ENCODE measurements around the gene HPD.

Gene HPD

GRCh38 chr12:121795034-121795968 lies 63.4 kb downstream of the HPD start:
- H3K36me3 ChIP-seq (ENCODE audit: control insufficient read depth in 4 of 4, insufficient read depth in 4 of 4, low read length in 3 of 4), result peaks cover 0 to 50% (median 17%) of the 10 kb centered on the region in 4 experiments
- peak; percentile 83 to 88 (median 88) for DNase-seq
- H3K4me3 ChIP-seq (ENCODE audit: control insufficient read depth in 1 of 7, extremely low read depth in 1 of 7, insufficient read depth in 4 of 7, low read depth in 2 of 7, low read length in 6 of 7), result peak overlapping the region in 4 of 7 experiments; percentile 42 to 85 (median 63)
- H3K27me3 ChIP-seq (replicated peaks in 2 of 5; ENCODE audit: control insufficient read depth in 4 of 5, insufficient read depth in 5 of 5, low read length in 4 of 5), result no peaks in the 10 kb centered on the region
- CTCF ChIA-PET, result interaction anchor here (0.5 to 12.8 kb wide), 34 partner anchors 7 to 234 kb away, joined by 3 to 462 read pairs (median 4); partner anchors contain the start of genes CFAP251, HPD, PSMD9 and SETD1B
- peak overlapping the region in 1 of 2 experiments; percentile 69 for H3K27ac ChIP-seq (ENCODE audit: insufficient read depth in 1 of 2, low read depth in 1 of 2, low read length in 2 of 2, poor library complexity in 1 of 2, severe bottlenecking in 2 of 2)
- no peaks in the 10 kb centered on the region for H3K9me3 ChIP-seq (ENCODE audit: control extremely low read depth in 1 of 5, control insufficient read depth in 4 of 5, insufficient read depth in 2 of 5, low read depth in 1 of 5, low read length in 4 of 5)
- POLR2A ChIA-PET, result interaction anchor here (0.5 to 5.2 kb wide), 11 partner anchors 8 to 93 kb away, joined by 3 to 49 read pairs (median 4); partner anchors contain the start of genes PSMD9, SETD1B and TMEM120B
- peaks cover 13 to 77% (median 71%) of the 10 kb centered on the region in 4 experiments for H3K4me1 ChIP-seq (ENCODE audit: control extremely low read depth in 1 of 4, control insufficient read depth in 4 of 4, insufficient read depth in 4 of 4, low read length in 3 of 4)
- 55% methylated on average over 14 of the region's 15 CpGs for WGBS (ENCODE audit: insufficient coverage)

- ChIA-PET CTCF (interaction anchor here (0.5 to 12.8 kb wide), 38 partner anchors 13 to 235 kb away, joined by 3 to 462 read pairs (median 4); partner anchors contain the start of genes CFAP251, HPD, PSMD9 and SETD1B), POLR2A (interaction anchor here (0.5 to 5.2 kb wide), 11 partner anchors 8 to 82 kb away, joined by 3 to 49 read pairs (median 4); partner anchors contain the start of genes SETD1B and TMEM120B)
- WGBS (ENCODE audit: insufficient coverage), result 6% methylated on average over 13 of the region's 13 CpGs
- Histone ChIP-seq H3K27me3 (replicated peaks in 2 of 5; ENCODE audit: control insufficient read depth in 4 of 5, insufficient read depth in 5 of 5, low read length in 4 of 5) (no peaks in the 10 kb centered on the region), H3K36me3 (ENCODE audit: control insufficient read depth in 4 of 4, insufficient read depth in 4 of 4, low read length in 3 of 4) (peaks cover 0 to 51% (median 17%) of the 10 kb centered on the region in 4 experiments), H3K4me1 (ENCODE audit: control extremely low read depth in 1 of 4, control insufficient read depth in 4 of 4, insufficient read depth in 4 of 4, low read length in 3 of 4) (peaks cover 13 to 80% (median 76%) of the 10 kb centered on the region in 4 experiments), H3K9me3 (ENCODE audit: control extremely low read depth in 1 of 5, control insufficient read depth in 4 of 5, insufficient read depth in 2 of 5, low read depth in 1 of 5, low read length in 4 of 5) (no peaks in the 10 kb centered on the region), H3K4me3 (ENCODE audit: control insufficient read depth in 1 of 7, extremely low read depth in 1 of 7, insufficient read depth in 4 of 7, low read depth in 2 of 7, low read length in 6 of 7) (peak overlapping the region in 6 of 7 experiments; percentile 11 to 85 (median 46)), H3K27ac (ENCODE audit: insufficient read depth in 1 of 2, low read depth in 1 of 2, low read length in 2 of 2, poor library complexity in 1 of 2, severe bottlenecking in 2 of 2) (peak overlapping the region in 1 of 2 experiments; percentile 69)
- DNase-seq, result no peak
These were observed 64.1 kb downstream of the HPD start for GRCh38 chr12:121794534-121795033.

GRCh38 chr12:121793838-121794533 lies 64.7 kb downstream of the HPD start:
- WGBS (ENCODE audit: insufficient coverage), result 0% methylated on average over 55 of the region's 59 CpGs
- H3K4me3 ChIP-seq (ENCODE audit: control insufficient read depth in 1 of 7, extremely low read depth in 1 of 7, insufficient read depth in 4 of 7, low read depth in 2 of 7, low read length in 6 of 7), result peak overlapping the region; percentile 37 to 85 (median 77)
- POLR2A ChIA-PET, result interaction anchor here (0.9 to 5.2 kb wide), 9 partner anchors 9 to 82 kb away, joined by 3 to 49 read pairs (median 4); partner anchors contain the start of gene TMEM120B

GRCh38 chr12:121793440-121793837 lies 65.2 kb downstream of the HPD start, which contains the start of gene RHOF:
TSS of gene RHOF (minus strand) at chr12:121793688. CDS start at chr12:121793633, 55 bp downstream.
- H3K36me3 ChIP-seq (ENCODE audit: control insufficient read depth in 4 of 4, insufficient read depth in 4 of 4, low read length in 3 of 4), result peaks cover 0 to 44% (median 15%) of the 10 kb centered on the region in 4 experiments
- H3K4me1 ChIP-seq (ENCODE audit: control extremely low read depth in 1 of 4, control insufficient read depth in 4 of 4, insufficient read depth in 4 of 4, low read length in 3 of 4), result peaks cover 5 to 82% (median 77%) of the 10 kb centered on the region in 4 experiments
- H3K27ac ChIP-seq (ENCODE audit: insufficient read depth in 1 of 2, low read depth in 1 of 2, low read length in 2 of 2, poor library complexity in 1 of 2, severe bottlenecking in 2 of 2), result peak within 1 kb of the TSS; percentile 33 to 69
- POLR2A ChIA-PET, result interaction anchor here (0.9 to 5.2 kb wide), 8 partner anchors 9 to 81 kb away, joined by 3 to 49 read pairs (median 4); partner anchors contain the start of gene TMEM120B
- WGBS (ENCODE audit: insufficient coverage), result under 1% methylated on average over 24 of the region's 36 CpGs
- peak in 1 of 3 donors; percentile 48 for DNase-seq
- CTCF ChIA-PET, result interaction anchor here (1.1 to 12.8 kb wide), 18 partner anchors 14 to 160 kb away, joined by 3 to 462 read pairs (median 13); partner anchors contain the start of genes PSMD9 and SETD1B
- no peaks in the 10 kb centered on the region for H3K27me3 ChIP-seq (replicated peaks in 2 of 5; ENCODE audit: control insufficient read depth in 4 of 5, insufficient read depth in 5 of 5, low read length in 4 of 5)
- no peaks in the 10 kb centered on the region for H3K9me3 ChIP-seq (ENCODE audit: control extremely low read depth in 1 of 5, control insufficient read depth in 4 of 5, insufficient read depth in 2 of 5, low read depth in 1 of 5, low read length in 4 of 5)
- peak within 1 kb of the TSS; percentile 37 to 85 (median 77) for H3K4me3 ChIP-seq (ENCODE audit: control insufficient read depth in 1 of 7, extremely low read depth in 1 of 7, insufficient read depth in 4 of 7, low read depth in 2 of 7, low read length in 6 of 7)

More at GRCh38 chr12:121793838-121794533, 64.7 kb downstream of the HPD start:
- CTCF ChIA-PET, result interaction anchor here (0.5 to 12.8 kb wide), 35 partner anchors 14 to 236 kb away, joined by 3 to 462 read pairs (median 5); partner anchors contain the start of genes CFAP251, HPD, PSMD9 and SETD1B
- Histone ChIP-seq H3K9me3 (ENCODE audit: control extremely low read depth in 1 of 5, control insufficient read depth in 4 of 5, insufficient read depth in 2 of 5, low read depth in 1 of 5, low read length in 4 of 5) (no peaks in the 10 kb centered on the region), H3K27ac (ENCODE audit: insufficient read depth in 1 of 2, low read depth in 1 of 2, low read length in 2 of 2, poor library complexity in 1 of 2, severe bottlenecking in 2 of 2) (peak overlapping the region in 1 of 2 experiments; percentile 69), H3K36me3 (ENCODE audit: control insufficient read depth in 4 of 4, insufficient read depth in 4 of 4, low read length in 3 of 4) (peaks cover 0 to 47% (median 17%) of the 10 kb centered on the region in 4 experiments), H3K4me1 (ENCODE audit: control extremely low read depth in 1 of 4, control insufficient read depth in 4 of 4, insufficient read depth in 4 of 4, low read length in 3 of 4) (peaks cover 10 to 82% (median 77%) of the 10 kb centered on the region in 4 experiments), H3K27me3 (replicated peaks in 2 of 5; ENCODE audit: control insufficient read depth in 4 of 5, insufficient read depth in 5 of 5, low read length in 4 of 5) (no peaks in the 10 kb centered on the region)
- peak; percentile 94 to 96 (median 96) for DNase-seq

- H3K9me3 ChIP-seq (ENCODE audit: control extremely low read depth in 1 of 5, control insufficient read depth in 4 of 5, insufficient read depth in 2 of 5, low read depth in 1 of 5, low read length in 4 of 5), result no peaks in the 10 kb centered on the region
- peak in 2 of 3 donors; percentile 70 to 80 for DNase-seq
- ChIA-PET CTCF (interaction anchor here (1.4 to 12.8 kb wide), 12 partner anchors 14 to 106 kb away, joined by 3 to 462 read pairs (median 35); partner anchors contain the start of genes PSMD9 and SETD1B), POLR2A (interaction anchor here (0.6 to 5.2 kb wide), 9 partner anchors 8 to 1590 kb away, joined by 3 to 34 read pairs (median 3); no protein-coding TSS in a partner anchor)
- peaks cover 0 to 44% (median 12%) of the 10 kb centered on the region in 4 experiments for H3K36me3 ChIP-seq (ENCODE audit: control insufficient read depth in 4 of 4, insufficient read depth in 4 of 4, low read length in 3 of 4)
- H3K27me3 ChIP-seq (replicated peaks in 2 of 5; ENCODE audit: control insufficient read depth in 4 of 5, insufficient read depth in 5 of 5, low read length in 4 of 5), result no peaks in the 10 kb centered on the region
- WGBS (ENCODE audit: insufficient coverage), result 4% methylated on average over 44 of the region's 48 CpGs
- peak overlapping the region; percentile 33 to 66 for H3K27ac ChIP-seq (ENCODE audit: insufficient read depth in 1 of 2, low read depth in 1 of 2, low read length in 2 of 2, poor library complexity in 1 of 2, severe bottlenecking in 2 of 2)
- peaks cover 5 to 82% (median 77%) of the 10 kb centered on the region in 4 experiments for H3K4me1 ChIP-seq (ENCODE audit: control extremely low read depth in 1 of 4, control insufficient read depth in 4 of 4, insufficient read depth in 4 of 4, low read length in 3 of 4)
- H3K4me3 ChIP-seq (ENCODE audit: control insufficient read depth in 1 of 7, extremely low read depth in 1 of 7, insufficient read depth in 4 of 7, low read depth in 2 of 7, low read length in 6 of 7), result peak overlapping the region; percentile 37 to 85 (median 77)
These were observed 65.8 kb downstream of the HPD start for GRCh38 chr12:121792607-121793439.
